Measurements from ENCODE around the gene GPR161. TPM values are rescaled to one million over a fixed set of nuclear protein-coding genes. Genes with fewer than 3 reads are reported as not detected.
"Not testable (repeated sequence)": the region's sequence is repeated elsewhere in the genome, so short reads cannot be mapped to it uniquely, and the experiment has no call there.

GPR161 gene
- total RNA-seq, 1 donor from 2014 or later: 36.4 TPM

- TF ChIP-seq CTCF (IDR thresholded peaks at IDR 0.05; ENCODE audit: unreplicated experiment): no peak
- Mint-ChIP-seq H3K27me3 (ENCODE audit: low read depth) (no peaks in the 10 kb centered on the region), H3K36me3 (peaks cover 3% of the 10 kb centered on the region), H3K9me3 (peaks cover 20% of the 10 kb centered on the region), H3K27ac (no peak overlapping the region), H3K4me3 (no peak overlapping the region), H3K4me1 (peaks cover 9% of the 10 kb centered on the region)
- no peak for DNase-seq (ENCODE audit: low spot score in 2 of 2, unreplicated experiment in 2 of 2)
Measured at GRCh38 chr1:168163670-168164069, 26.9 kb upstream of the GPR161 start.

- no peaks in the 10 kb centered on the region for H3K27me3 Mint-ChIP-seq (ENCODE audit: low read depth)
- DNase-seq (ENCODE audit: low spot score in 2 of 2, unreplicated experiment in 2 of 2): peak; percentile 66 to 84
Measured at GRCh38 chr1:168161459-168161858, 24.7 kb upstream of the GPR161 start.

GRCh38 chr1:168159979-168160378 is 23.2 kb upstream of the GPR161 start:
- peaks cover 13% of the 10 kb centered on the region for H3K36me3 Mint-ChIP-seq
- H3K27ac Mint-ChIP-seq: no peak overlapping the region
- no peaks in the 10 kb centered on the region for H3K27me3 Mint-ChIP-seq (ENCODE audit: low read depth)
- peaks cover 9% of the 10 kb centered on the region for H3K4me1 Mint-ChIP-seq
- TF ChIP-seq CTCF (IDR thresholded peaks at IDR 0.05; ENCODE audit: unreplicated experiment): no peak
- no peak for DNase-seq (ENCODE audit: low spot score in 2 of 2, unreplicated experiment in 2 of 2)
- no peak overlapping the region for H3K4me3 Mint-ChIP-seq
- H3K9me3 Mint-ChIP-seq: peaks cover 52% of the 10 kb centered on the region

More at GRCh38 chr1:168161459-168161858, 24.7 kb upstream of the GPR161 start:
- Mint-ChIP-seq H3K9me3 (peaks cover 41% of the 10 kb centered on the region), H3K4me1 (peaks cover 9% of the 10 kb centered on the region), H3K4me3 (no peak overlapping the region), H3K27ac (no peak overlapping the region), H3K36me3 (peaks cover 13% of the 10 kb centered on the region)
- TF ChIP-seq CTCF (IDR thresholded peaks at IDR 0.05; ENCODE audit: unreplicated experiment): no peak

- H3K4me1 Mint-ChIP-seq: peaks cover 9% of the 10 kb centered on the region
- peaks cover 58% of the 10 kb centered on the region for H3K9me3 Mint-ChIP-seq
Measured at GRCh38 chr1:168159251-168159650, 22.5 kb upstream of the GPR161 start.

GRCh38 chr1:168157638-168158037 is 20.9 kb upstream of the GPR161 start:
- peaks cover 9% of the 10 kb centered on the region for H3K4me1 Mint-ChIP-seq
- H3K4me3 Mint-ChIP-seq: no peak overlapping the region
- DNase-seq (ENCODE audit: low spot score in 2 of 2, unreplicated experiment in 2 of 2): no peak
- no peak overlapping the region for H3K27ac Mint-ChIP-seq
- no peaks in the 10 kb centered on the region for H3K27me3 Mint-ChIP-seq (ENCODE audit: low read depth)
- peaks cover 61% of the 10 kb centered on the region for H3K9me3 Mint-ChIP-seq
- TF ChIP-seq CTCF (IDR thresholded peaks at IDR 0.05; ENCODE audit: unreplicated experiment): no peak
- H3K36me3 Mint-ChIP-seq: peaks cover 13% of the 10 kb centered on the region

More at GRCh38 chr1:168159251-168159650, 22.5 kb upstream of the GPR161 start:
- Mint-ChIP-seq H3K36me3 (peaks cover 13% of the 10 kb centered on the region), H3K4me3 (no peak overlapping the region), H3K27me3 (ENCODE audit: low read depth) (no peaks in the 10 kb centered on the region), H3K27ac (no peak overlapping the region)
- DNase-seq (ENCODE audit: low spot score in 2 of 2, unreplicated experiment in 2 of 2): no peak
- no peak for TF ChIP-seq CTCF (IDR thresholded peaks at IDR 0.05; ENCODE audit: unreplicated experiment)

GRCh38 chr1:168155910-168156309 is 19.2 kb upstream of the GPR161 start:
- Mint-ChIP-seq H3K27ac (no peak overlapping the region), H3K9me3 (peaks cover 60% of the 10 kb centered on the region), H3K4me1 (peaks cover 1% of the 10 kb centered on the region), H3K27me3 (ENCODE audit: low read depth) (no peaks in the 10 kb centered on the region), H3K36me3 (peaks cover 13% of the 10 kb centered on the region), H3K4me3 (no peak overlapping the region)
- no peak for DNase-seq (ENCODE audit: low spot score in 2 of 2, unreplicated experiment in 2 of 2)
- no peak for TF ChIP-seq CTCF (IDR thresholded peaks at IDR 0.05; ENCODE audit: unreplicated experiment)

GRCh38 chr1:168154707-168155106 is 18.0 kb upstream of the GPR161 start:
- Mint-ChIP-seq H3K36me3 (peaks cover 13% of the 10 kb centered on the region), H3K9me3 (peaks cover 48% of the 10 kb centered on the region)
- not testable (repeated sequence) for H3K27me3 Mint-ChIP-seq (ENCODE audit: low read depth); H3K4me1 Mint-ChIP-seq; H3K27ac Mint-ChIP-seq; DNase-seq (ENCODE audit: low spot score in 2 of 2, unreplicated experiment in 2 of 2); H3K4me3 Mint-ChIP-seq
